Effector CD8-positive, alpha-beta T cell (primary cell): ENCODE data around the gene ENO2.

Experiments
- DNase-seq: peaks from one replicate; lab custom pipeline; 2025; lab: John Stamatoyannopoulos, UW

ENO2 gene

GRCh38 chr12:6932766-6933165, 18.4 kb downstream of the ENO2 start:
- DNase-seq = no peak

- no peak for DNase-seq
Observed at GRCh38 chr12:6934110-6934509, 19.7 kb downstream of the ENO2 start.

- no peak for DNase-seq
Observed at GRCh38 chr12:6935371-6936193, 21.2 kb downstream of the ENO2 start.

GRCh38 chr12:6936194-6936635, 21.8 kb downstream of the ENO2 start:
- no peak for DNase-seq

- peak; percentile 30 for DNase-seq
Observed at GRCh38 chr12:6936636-6937480, 22.5 kb downstream of the ENO2 start.

GRCh38 chr12:6937481-6938352, 23.3 kb downstream of the ENO2 start:
- peak; percentile 87 for DNase-seq

- DNase-seq = no peak
Observed at GRCh38 chr12:6938353-6939190, 24.2 kb downstream of the ENO2 start.

- DNase-seq = no peak
Observed at GRCh38 chr12:6939191-6939540, 24.8 kb downstream of the ENO2 start.

- no peak for DNase-seq
Observed at GRCh38 chr12:6941267-6941666, 26.9 kb downstream of the ENO2 start.

GRCh38 chr12:6941782-6942181, 27.4 kb downstream of the ENO2 start:
- DNase-seq = no peak

GRCh38 chr12:6942331-6942665, 27.9 kb downstream of the ENO2 start:
- no peak for DNase-seq

GRCh38 chr12:6943389-6943721, 29.0 kb downstream of the ENO2 start:
- peak; percentile 73 for DNase-seq

GRCh38 chr12:6943722-6944380, 29.5 kb downstream of the ENO2 start, which contains the start of the genes C12orf57 and RNU7-1:
Gene C12orf57, plus strand, starts transcription at chr12:6944022. Its CDS starts 100 bp downstream, at chr12:6944122.
Gene RNU7-1, plus strand, starts transcription at chr12:6943816.
- peak; percentile 73 for DNase-seq

- peak; percentile 79 for DNase-seq
Observed at GRCh38 chr12:6944381-6945186, 30.2 kb downstream of the ENO2 start.

- no peak for DNase-seq
Observed at GRCh38 chr12:6945613-6946012, 31.2 kb downstream of the ENO2 start.

GRCh38 chr12:6946033-6946919, 31.9 kb downstream of the ENO2 start:
- peak; percentile 57 for DNase-seq

GRCh38 chr12:6946920-6947374, 32.6 kb downstream of the ENO2 start:
- no peak for DNase-seq

- DNase-seq = no peak
Observed at GRCh38 chr12:6947615-6948014, 33.2 kb downstream of the ENO2 start.
